Thoracic aorta (tissue), 2 donors: Measurements from ENCODE around the gene TIMM22. TPM values are rescaled to one million over a fixed set of nuclear protein-coding genes. Genes with fewer than 3 reads are reported as not detected.
A peak's percentile ranks its signal among the peaks of the same experiment; 100 is the strongest.

Experiments used
- ATAC-seq: fragments of 150-250 bp; one replicate; pipeline ENCODE4 v1.8.0; 2017; ENCODE audit warnings: low read depth; ENCODE audit not compliant: insufficient number of reproducible peaks, low FRiP score
- DNase-seq: peaks from one replicate; pipeline ENCODE4 v3.0.0-alpha.2; 2020; ENCODE audit warnings: low spot score
- H3K27ac ChIP-seq, 2 donors: fragments of 200-600 bp; sonication (generic); 1 replicate in 1 of 2; 2 replicates in 1 of 2; pipeline ENCODE4 v1.5.1; 2016; ENCODE audit warnings: mild to moderate bottlenecking in 2 of 2, moderate library complexity in 2 of 2
- H3K27me3 ChIP-seq: fragments of 200-600 bp; sonication (generic); replicated peaks from 2 replicates; pipeline ENCODE4 v1.6.0; 2016; ENCODE audit warnings: mild to moderate bottlenecking; ENCODE audit not compliant: insufficient read depth
- H3K36me3 ChIP-seq: fragments of 200-600 bp; sonication (generic); one replicate; pipeline ENCODE4 v1.5.1; 2016
- H3K4me1 ChIP-seq, 2 donors: fragments of 200-600 bp; sonication (generic); 1 replicate in 1 of 2; 2 replicates in 1 of 2; pipeline versions ENCODE4 v1.5.1 to v1.6.0; 2016; ENCODE audit warnings: low read depth in 2 of 2, mild to moderate bottlenecking in 1 of 2; ENCODE audit not compliant: control insufficient read depth in 1 of 2
- H3K4me3 ChIP-seq: fragments of 200-600 bp; sonication (generic); 2 replicates; pipeline ENCODE4 v1.5.1; 2016; ENCODE audit warnings: mild to moderate bottlenecking
- H3K9me3 ChIP-seq: fragments of 200-600 bp; sonication (generic); 2 replicates; pipeline ENCODE4 v1.5.1; 2016
- CTCF ChIP-seq: fragments of 200-600 bp; sonication (generic); IDR thresholded peaks from one replicate; pipeline ENCODE4 v1.5.1; 2019; ENCODE audit warnings: antibody characterized with exemption
- total RNA-seq, 2 donors: library from RNA; depleted of rRNA; stranded (reverse); fragments of >200 nt; gene quantifications; one replicate each; pipeline versions ENCODE4 v1.1.0 to v1.2.3, GENCODE V29; 2016

Gene TIMM22
- total RNA-seq, 2 donors from 2014 or later: 12.6 to 13.0 TPM

- no peak for DNase-seq
- Histone ChIP-seq H3K4me1 (peaks cover 18 to 35% of the 10 kb centered on the region in 2 donors), H3K27me3 (no peaks in the 10 kb centered on the region), H3K36me3 (peaks cover 36% of the 10 kb centered on the region), H3K4me3 (no peak overlapping the region), H3K27ac (no peak overlapping the region), H3K9me3 (no peaks in the 10 kb centered on the region)
- no peak for TF ChIP-seq CTCF
- ATAC-seq: no peak
Measured at GRCh38 chr17:1011760-1012735, 15.1 kb downstream of the TIMM22 start.

DNA sequence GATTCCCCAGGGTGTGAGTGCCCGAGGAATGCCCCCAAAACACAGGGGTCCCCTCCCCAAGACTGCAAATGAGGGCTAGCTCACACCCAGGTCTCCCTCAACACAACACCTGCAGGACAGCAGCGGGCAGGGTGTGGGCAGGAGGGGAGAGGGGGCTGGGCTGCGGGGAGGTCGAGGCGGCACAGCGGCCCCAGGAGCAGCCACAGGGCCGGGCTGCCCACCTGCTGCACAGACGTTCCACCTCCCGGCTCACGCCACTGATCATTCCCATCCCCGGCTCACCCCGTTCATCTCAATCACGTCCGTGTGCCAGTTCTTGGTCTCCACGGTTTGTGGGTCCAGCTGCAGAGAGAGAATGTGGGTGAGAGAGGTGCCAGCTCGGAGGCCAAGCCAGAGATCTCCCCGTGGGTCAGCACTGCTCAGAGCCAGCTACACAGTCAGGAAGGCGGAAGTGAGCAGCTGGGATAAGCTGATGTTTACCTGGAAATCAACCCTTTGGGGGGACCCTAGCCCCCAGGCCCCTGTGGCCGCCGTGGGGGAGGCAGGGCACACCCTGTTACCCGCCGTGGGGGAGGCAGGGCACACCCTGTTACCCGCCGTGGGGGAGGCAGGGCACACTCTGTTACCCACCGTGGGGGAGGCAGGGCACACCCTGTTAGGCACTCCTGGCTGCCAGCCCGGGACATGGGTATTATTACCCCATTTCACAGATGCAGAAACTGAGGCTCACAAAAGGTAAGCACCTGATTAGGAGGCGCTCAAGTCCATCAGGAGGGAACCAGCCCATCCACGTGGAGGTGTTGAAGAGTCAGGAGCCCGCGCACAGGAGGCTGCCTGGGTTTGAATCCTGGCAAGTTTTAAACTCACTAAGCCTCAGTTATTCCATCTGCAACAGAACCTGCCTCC lies 16.1 kb downstream of the TIMM22 start:
- Histone ChIP-seq H3K27ac (no peak overlapping the region), H3K9me3 (no peaks in the 10 kb centered on the region), H3K4me3 (no peak overlapping the region), H3K27me3 (no peaks in the 10 kb centered on the region), H3K4me1 (peaks cover 8 to 25% of the 10 kb centered on the region in 2 donors), H3K36me3 (peaks cover 30% of the 10 kb centered on the region)
- no peak for DNase-seq
- no peak for ATAC-seq
- TF ChIP-seq CTCF: no peak

- TF ChIP-seq CTCF: no peak
- Histone ChIP-seq H3K27ac (no peak overlapping the region), H3K27me3 (no peaks in the 10 kb centered on the region), H3K4me1 (peaks cover 9 to 25% of the 10 kb centered on the region in 2 donors), H3K9me3 (no peaks in the 10 kb centered on the region), H3K36me3 (peaks cover 30% of the 10 kb centered on the region), H3K4me3 (no peak overlapping the region)
- no peak for DNase-seq
- no peak for ATAC-seq
Measured at GRCh38 chr17:1013729-1014090, 16.8 kb downstream of the TIMM22 start.

GRCh38 chr17:1018547-1018946 lies 21.6 kb downstream of the TIMM22 start:
- no peak for ATAC-seq
- Histone ChIP-seq H3K4me1 (peaks cover 21 to 55% of the 10 kb centered on the region in 2 donors), H3K9me3 (no peaks in the 10 kb centered on the region), H3K4me3 (no peak overlapping the region), H3K27me3 (no peaks in the 10 kb centered on the region), H3K36me3 (peaks cover 4% of the 10 kb centered on the region), H3K27ac (peak overlapping the region; percentile 90 to 97)
- no peak for DNase-seq
- no peak for TF ChIP-seq CTCF

DNA sequence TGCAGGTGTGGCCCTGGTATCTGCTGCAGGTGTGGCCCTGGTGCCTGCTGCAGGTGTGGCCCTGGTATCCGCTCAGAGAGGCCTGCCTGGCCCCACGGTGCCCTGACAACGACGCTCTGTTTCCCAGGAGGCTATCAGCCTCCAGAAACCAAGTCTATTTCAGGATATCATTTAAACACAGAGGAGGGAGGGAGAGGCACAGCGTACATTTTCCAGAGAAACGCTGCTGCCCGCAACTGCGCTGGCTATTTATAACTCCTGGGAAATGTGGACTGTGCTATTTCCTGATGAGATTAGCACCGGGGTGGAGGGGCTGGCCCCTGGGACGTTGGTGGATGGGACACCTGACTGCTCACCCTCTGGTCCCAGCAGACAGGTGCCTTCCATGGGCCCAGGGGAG lies 22.5 kb downstream of the TIMM22 start:
- Histone ChIP-seq H3K36me3 (peaks cover 5% of the 10 kb centered on the region), H3K9me3 (no peaks in the 10 kb centered on the region), H3K27ac (peak overlapping the region; percentile 90 to 97), H3K4me3 (peak overlapping the region; percentile 60), H3K4me1 (peaks cover 21 to 56% of the 10 kb centered on the region in 2 donors), H3K27me3 (no peaks in the 10 kb centered on the region)
- no peak for DNase-seq
- ATAC-seq: peak; percentile 65
- TF ChIP-seq CTCF: no peak
